ENCODE results near the gene TMEM184B. TPM values are rescaled to one million over a fixed set of nuclear protein-coding genes. Genes with fewer than 3 reads are reported as not detected.
"Not testable (repeated sequence)": the region's sequence is repeated elsewhere in the genome, so short reads cannot be mapped to it uniquely, and the experiment has no call there.

Gene TMEM184B
- total and polyA plus RNA-seq, 9 donors, result 15.3 to 48.3 (median 38.2) TPM

DNA sequence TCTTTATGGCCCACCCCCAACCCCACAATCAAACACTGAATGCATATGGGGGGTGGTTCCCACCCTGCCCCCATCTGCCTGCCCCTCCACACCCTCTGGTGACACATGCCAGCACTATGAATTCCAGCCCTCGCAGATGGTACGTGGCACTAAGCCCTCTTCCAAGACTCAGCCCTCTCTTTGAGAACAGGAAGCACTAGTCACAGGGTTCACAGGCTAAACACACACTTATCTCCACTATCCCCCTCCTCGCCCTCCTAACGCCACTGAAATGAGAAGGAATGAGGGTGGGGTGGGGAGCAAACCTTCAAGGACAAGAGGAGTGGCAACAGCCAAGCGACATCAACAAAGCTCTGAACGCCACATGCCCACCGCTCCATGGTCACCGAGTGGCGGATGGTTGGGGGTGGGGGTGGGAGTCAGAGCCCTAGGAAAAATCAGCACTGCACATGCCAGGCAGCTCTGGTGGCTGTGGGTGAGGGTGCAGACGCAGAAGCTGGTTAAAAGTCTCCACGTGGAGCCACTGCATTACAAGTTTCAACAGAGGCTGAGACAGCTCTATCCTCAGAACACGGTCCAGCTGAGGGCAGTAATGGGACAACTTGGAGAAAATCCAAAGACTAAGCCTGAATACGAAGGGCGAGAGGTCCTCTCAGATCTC, 33.6 kb downstream of the TMEM184B start:
- TF ChIP-seq, protein P1, sequence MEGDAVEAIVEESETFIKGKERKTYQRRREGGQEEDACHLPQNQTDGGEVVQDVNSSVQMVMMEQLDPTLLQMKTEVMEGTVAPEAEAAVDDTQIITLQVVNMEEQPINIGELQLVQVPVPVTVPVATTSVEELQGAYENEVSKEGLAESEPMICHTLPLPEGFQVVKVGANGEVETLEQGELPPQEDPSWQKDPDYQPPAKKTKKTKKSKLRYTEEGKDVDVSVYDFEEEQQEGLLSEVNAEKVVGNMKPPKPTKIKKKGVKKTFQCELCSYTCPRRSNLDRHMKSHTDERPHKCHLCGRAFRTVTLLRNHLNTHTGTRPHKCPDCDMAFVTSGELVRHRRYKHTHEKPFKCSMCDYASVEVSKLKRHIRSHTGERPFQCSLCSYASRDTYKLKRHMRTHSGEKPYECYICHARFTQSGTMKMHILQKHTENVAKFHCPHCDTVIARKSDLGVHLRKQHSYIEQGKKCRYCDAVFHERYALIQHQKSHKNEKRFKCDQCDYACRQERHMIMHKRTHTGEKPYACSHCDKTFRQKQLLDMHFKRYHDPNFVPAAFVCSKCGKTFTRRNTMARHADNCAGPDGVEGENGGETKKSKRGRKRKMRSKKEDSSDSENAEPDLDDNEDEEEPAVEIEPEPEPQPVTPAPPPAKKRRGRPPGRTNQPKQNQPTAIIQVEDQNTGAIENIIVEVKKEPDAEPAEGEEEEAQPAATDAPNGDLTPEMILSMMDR (IDR thresholded peaks at IDR 0.05), result no peak
- TF ChIP-seq POLR2A (IDR thresholded peaks at IDR 0.05), result no peak
- TF ChIP-seq EP300 (IDR thresholded peaks at IDR 0.05), result no peak
- peak in 1 of 5 donors; percentile 56 for DNase-seq

DNA sequence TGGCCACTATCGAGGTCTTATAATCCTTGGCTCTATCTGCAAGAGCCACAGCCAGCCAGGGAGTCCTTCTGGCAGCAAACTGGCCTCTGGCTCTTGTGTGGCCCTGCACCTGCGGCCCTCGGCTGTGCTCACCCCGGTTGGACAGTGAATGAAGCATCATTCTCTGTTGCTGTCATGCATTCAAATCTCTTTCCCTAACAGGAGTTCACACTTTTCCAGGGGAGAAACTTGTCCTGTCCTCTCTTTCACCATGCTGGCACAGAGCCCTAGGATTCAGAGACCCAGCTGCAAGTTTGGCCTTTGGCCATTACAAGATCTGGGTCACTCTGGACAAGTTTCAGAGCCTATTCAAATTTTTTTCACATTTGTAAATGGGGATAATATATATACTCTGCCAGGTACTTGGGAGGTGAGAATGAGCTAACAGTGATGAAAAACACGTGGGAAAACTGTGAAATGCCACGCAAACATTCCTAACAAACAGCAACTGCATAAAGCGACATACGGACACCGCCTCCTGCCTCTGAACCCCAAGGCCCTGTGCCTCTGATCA, 34.2 kb downstream of the TMEM184B start:
- Histone ChIP-seq H3K27me3 (no peaks in the 10 kb centered on the region), H3K4me1 (ENCODE audit: insufficient read depth) (peaks cover 20% of the 10 kb centered on the region), H3K4me3 (no peak overlapping the region), H3K9me3 (no peaks in the 10 kb centered on the region), H3K36me3 (no peaks in the 10 kb centered on the region), H3K27ac (peak overlapping the region; percentile 48 to 51)
- intact Hi-C loops (cut with DNase I), result loop anchor here in 1 of 4 donors (5.0 kb wide), 1 partner anchor 49 kb away; no protein-coding TSS in a partner anchor
- TF ChIP-seq EP300 (IDR thresholded peaks at IDR 0.05), result no peak
- TF ChIP-seq POLR2A (IDR thresholded peaks at IDR 0.05), result no peak
- TF ChIP-seq, protein P1 (IDR thresholded peaks at IDR 0.05), result no peak
- WGBS, 3 donors, result 43 to 47% (median 46%) methylated on average over 9 of the region's 9 CpGs
- DNase-seq, result peak in 3 of 5 donors; percentile 60 to 65 (median 64)

More for the DNA sequence above, 33.6 kb downstream of the TMEM184B start:
- Histone ChIP-seq H3K27ac (peak overlapping the region; percentile 48 to 51), H3K36me3 (no peaks in the 10 kb centered on the region), H3K9me3 (no peaks in the 10 kb centered on the region), H3K4me3 (no peak overlapping the region), H3K27me3 (no peaks in the 10 kb centered on the region), H3K4me1 (ENCODE audit: insufficient read depth) (peaks cover 20% of the 10 kb centered on the region)
- intact Hi-C loops (cut with DNase I), result loop anchor here in 1 of 4 donors (5.0 kb wide), 1 partner anchor 48 kb away; no protein-coding TSS in a partner anchor
- WGBS, 3 donors, result 11 to 32% (median 13%) methylated on average over 14 of the region's 14 CpGs

DNA sequence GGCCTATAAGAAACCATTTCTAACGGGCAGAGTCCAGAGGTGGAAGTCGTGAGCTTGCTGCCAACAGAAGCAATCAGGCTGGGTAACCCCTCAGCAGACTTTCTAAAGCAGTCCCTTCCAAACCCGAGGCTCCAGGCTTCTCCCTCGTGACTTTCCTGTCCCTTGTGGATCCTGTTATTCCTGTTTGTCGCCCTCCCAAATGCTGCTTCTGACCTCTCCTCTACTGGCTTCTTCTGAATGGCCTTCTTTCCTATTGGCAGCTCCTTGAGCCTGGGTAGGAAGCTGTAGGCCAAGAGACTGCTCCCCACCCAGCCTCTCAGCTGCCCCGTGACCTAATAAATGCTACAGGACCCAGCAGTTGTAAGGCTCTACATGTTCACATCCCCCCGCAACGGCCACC, 36.0 kb downstream of the TMEM184B start:
- Histone ChIP-seq H3K27me3 (no peaks in the 10 kb centered on the region), H3K4me1 (ENCODE audit: insufficient read depth) (peaks cover 12% of the 10 kb centered on the region), H3K9me3 (no peaks in the 10 kb centered on the region), H3K36me3 (no peaks in the 10 kb centered on the region), H3K4me3 (no peak overlapping the region), H3K27ac (no peak overlapping the region)
- 81 to 83% (median 82%) methylated on average over 8 of the region's 8 CpGs for WGBS, 3 donors
- intact Hi-C loops (cut with DNase I), result loop anchor here in 1 of 4 donors (5.0 kb wide), 1 partner anchor 51 kb away; no protein-coding TSS in a partner anchor
- TF ChIP-seq POLR2A (IDR thresholded peaks at IDR 0.05), result no peak
- no peak for TF ChIP-seq EP300 (IDR thresholded peaks at IDR 0.05)
- TF ChIP-seq, protein P1 (IDR thresholded peaks at IDR 0.05), result no peak
- DNase-seq, result no peak

DNA sequence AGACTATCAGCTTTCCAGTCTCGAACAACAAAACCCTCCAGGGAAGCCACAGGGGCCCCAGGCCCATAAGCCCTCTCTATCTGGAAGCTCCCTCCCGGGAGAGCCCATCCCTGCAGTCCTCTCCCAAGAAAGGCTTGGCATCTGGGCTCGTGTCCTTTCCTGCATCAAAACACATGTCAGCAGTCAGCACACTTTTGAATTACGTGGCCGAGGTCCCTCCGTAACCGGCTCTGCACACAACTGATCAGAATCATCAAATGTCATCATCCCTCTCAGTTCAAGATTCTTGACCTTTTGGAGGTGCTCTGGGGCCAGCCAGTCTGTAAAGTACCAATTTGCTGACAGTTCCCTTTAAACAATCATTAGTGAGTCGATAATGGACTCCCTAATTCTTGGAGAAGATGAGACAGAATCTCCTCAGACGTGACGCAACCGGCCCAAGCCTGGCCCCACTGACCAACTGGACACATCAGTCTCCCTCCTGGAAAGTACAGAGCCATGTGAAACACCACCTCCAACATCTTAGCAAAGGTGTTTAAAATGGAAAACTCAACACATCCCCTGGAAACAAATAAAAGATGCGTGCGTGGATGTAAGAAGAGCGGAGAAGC, 37.5 kb downstream of the TMEM184B start:
- no peak for DNase-seq
- intact Hi-C loops (cut with DNase I), result loop anchor here in 1 of 4 donors (5.0 kb wide), 1 partner anchor 52 kb away; no protein-coding TSS in a partner anchor
- Histone ChIP-seq H3K27ac (no peak overlapping the region), H3K36me3 (no peaks in the 10 kb centered on the region), H3K27me3 (no peaks in the 10 kb centered on the region), H3K9me3 (no peaks in the 10 kb centered on the region), H3K4me3 (no peak overlapping the region), H3K4me1 (ENCODE audit: insufficient read depth) (peaks cover 12% of the 10 kb centered on the region)
- 79 to 85% (median 83%) methylated on average over 14 of the region's 14 CpGs for WGBS, 3 donors
- TF ChIP-seq, protein P1 (IDR thresholded peaks at IDR 0.05), result no peak
- TF ChIP-seq POLR2A (IDR thresholded peaks at IDR 0.05) (no peak), EP300 (IDR thresholded peaks at IDR 0.05) (no peak)

DNA sequence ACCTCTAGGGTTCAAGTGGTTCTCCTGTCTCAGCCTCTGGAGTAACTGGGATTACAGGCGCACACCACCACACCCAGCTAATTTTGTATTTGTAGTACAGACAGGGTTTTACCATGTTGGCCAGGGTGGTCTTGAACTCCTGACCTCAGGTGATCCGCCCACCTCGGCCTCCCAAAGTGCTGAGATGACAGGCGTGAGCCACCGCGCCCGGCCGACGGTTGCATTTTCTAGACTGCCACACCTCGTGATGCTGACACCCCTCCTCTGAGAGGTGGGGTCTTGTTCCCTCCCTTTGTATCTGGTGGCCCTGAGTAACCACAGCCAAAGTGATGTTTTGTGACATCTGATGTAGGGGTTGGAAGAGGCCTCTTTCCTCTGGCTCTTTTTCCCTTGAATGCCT, 39.0 kb downstream of the TMEM184B start:
- H3K9me3 ChIP-seq; H3K4me3 ChIP-seq; H3K4me1 ChIP-seq (ENCODE audit: insufficient read depth); H3K27ac ChIP-seq; H3K36me3 ChIP-seq; DNase-seq; H3K27me3 ChIP-seq; intact Hi-C loops (cut with DNase I): not testable (repeated sequence)
- WGBS, 3 donors, result 89 to 93% (median 92%) methylated on average over 10 of the region's 10 CpGs

Measured in ovary (tissue), 9 donors.